ENCODE data around the gene SLC6A12.

The SLC6A12 gene

DNA sequence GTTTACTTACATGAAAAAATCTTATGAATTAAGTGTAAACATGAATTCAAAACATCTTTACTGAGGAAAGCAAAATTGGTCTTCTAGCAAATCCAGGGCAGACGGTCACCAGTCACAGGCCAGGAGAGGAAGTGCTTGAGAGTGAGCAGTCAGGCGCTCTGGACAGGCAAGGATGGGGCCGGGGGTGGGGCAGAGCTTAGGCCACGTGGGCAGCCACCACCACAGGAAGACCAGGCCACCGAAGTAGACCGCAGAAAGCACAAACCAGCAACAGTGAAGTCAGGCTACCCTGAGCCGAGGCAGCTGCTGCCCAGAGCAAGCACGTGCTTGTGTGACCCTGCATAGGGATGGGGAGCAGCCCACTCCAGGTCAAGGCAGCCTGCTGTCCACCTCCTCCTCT lies 33.5 kb downstream of the SLC6A12 start:
- TF ChIP-seq, protein P1, sequence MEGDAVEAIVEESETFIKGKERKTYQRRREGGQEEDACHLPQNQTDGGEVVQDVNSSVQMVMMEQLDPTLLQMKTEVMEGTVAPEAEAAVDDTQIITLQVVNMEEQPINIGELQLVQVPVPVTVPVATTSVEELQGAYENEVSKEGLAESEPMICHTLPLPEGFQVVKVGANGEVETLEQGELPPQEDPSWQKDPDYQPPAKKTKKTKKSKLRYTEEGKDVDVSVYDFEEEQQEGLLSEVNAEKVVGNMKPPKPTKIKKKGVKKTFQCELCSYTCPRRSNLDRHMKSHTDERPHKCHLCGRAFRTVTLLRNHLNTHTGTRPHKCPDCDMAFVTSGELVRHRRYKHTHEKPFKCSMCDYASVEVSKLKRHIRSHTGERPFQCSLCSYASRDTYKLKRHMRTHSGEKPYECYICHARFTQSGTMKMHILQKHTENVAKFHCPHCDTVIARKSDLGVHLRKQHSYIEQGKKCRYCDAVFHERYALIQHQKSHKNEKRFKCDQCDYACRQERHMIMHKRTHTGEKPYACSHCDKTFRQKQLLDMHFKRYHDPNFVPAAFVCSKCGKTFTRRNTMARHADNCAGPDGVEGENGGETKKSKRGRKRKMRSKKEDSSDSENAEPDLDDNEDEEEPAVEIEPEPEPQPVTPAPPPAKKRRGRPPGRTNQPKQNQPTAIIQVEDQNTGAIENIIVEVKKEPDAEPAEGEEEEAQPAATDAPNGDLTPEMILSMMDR (IDR thresholded peaks at IDR 0.05; ENCODE audit: low read depth, low read length, missing control alignments) = no peak
- in situ Hi-C loops (cut with HindIII; ENCODE audit: low pct_ligation_motif_present, low sequenced_read_pairs) = no loop called here

DNA sequence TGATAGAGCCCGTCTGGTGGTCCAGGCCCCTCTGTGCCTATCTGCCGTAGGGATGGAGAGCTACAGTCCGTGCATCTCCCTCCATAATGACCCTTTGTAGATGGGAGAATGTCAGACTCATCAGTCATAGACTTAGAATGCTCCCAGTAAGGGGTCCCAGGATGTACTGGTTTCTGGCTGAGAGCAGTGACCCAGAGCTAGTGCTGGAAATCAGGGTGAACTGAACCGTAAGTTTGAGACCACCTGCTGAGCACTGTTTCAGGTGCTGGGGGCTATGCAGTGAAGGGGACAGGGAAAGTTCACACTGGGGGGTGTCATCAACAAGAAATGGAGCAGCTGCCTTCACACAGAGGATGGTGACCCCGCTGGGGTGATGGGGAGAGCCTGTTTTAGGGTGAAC lies 34.1 kb downstream of the SLC6A12 start:
- no peaks in the 10 kb centered on the region for H3K36me3 ChIP-seq (replicated peaks)
- H3K4me3 ChIP-seq (ENCODE audit: low read depth, low read length) = no peak overlapping the region
- TF ChIP-seq, protein P1 (IDR thresholded peaks at IDR 0.05; ENCODE audit: low read depth, low read length, missing control alignments) = no peak
- in situ Hi-C loops (cut with HindIII; ENCODE audit: low pct_ligation_motif_present, low sequenced_read_pairs) = no loop called here
- DNase-seq = no peak
- H3K27ac ChIP-seq = no peak overlapping the region
- H3K27me3 ChIP-seq (replicated peaks) = no peaks in the 10 kb centered on the region

More for the DNA sequence above, 33.5 kb downstream of the SLC6A12 start:
- H3K27me3 ChIP-seq (replicated peaks) = no peaks in the 10 kb centered on the region
- no peak overlapping the region for H3K27ac ChIP-seq
- no peaks in the 10 kb centered on the region for H3K36me3 ChIP-seq (replicated peaks)
- peak; percentile 53 for DNase-seq
- H3K4me3 ChIP-seq (ENCODE audit: low read depth, low read length) = no peak overlapping the region

DNA sequence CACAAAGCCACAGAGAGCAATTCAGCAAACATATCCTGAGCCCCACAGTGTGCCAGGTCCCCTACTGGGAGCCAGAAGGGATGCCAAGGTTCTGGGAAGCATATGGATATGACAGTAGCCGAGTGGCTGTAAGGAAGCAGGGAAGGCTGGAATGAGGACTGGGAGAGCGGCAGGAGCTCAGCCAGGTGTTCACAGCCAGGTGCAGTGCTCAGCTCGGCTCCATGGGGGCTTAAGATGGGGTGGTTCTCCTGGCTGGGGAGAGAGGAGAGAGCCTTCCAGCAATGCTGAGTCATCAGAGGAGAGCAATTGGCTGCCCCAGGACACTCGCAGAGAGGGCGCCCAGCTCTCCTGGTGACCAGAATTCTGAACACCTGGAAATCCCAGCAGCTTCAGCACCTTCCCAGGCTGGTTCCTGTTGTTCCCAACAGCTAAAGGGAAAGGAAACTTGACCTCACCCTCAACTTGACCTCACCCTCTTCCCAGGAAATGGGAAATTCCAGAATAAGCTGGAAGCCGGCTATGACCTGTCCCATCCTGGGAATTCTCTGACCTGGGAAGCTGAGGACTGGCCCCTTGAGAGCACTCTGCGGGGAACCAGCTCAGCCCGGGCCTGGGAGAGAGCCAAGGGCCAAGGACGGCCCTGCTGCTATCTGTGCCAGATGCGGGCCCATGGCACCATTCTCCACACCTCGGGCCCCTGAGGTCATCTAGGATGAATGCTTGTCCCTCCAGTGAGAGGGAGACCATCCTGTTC lies 34.6 kb downstream of the SLC6A12 start:
- DNase-seq = no peak
- Histone ChIP-seq H3K36me3 (replicated peaks) (no peaks in the 10 kb centered on the region), H3K4me3 (ENCODE audit: low read depth, low read length) (no peak overlapping the region), H3K27me3 (replicated peaks) (no peaks in the 10 kb centered on the region), H3K27ac (no peak overlapping the region)
- TF ChIP-seq, protein P1 (IDR thresholded peaks at IDR 0.05; ENCODE audit: low read depth, low read length, missing control alignments) = no peak
- in situ Hi-C loops (cut with HindIII; ENCODE audit: low pct_ligation_motif_present, low sequenced_read_pairs) = no loop called here

DNA sequence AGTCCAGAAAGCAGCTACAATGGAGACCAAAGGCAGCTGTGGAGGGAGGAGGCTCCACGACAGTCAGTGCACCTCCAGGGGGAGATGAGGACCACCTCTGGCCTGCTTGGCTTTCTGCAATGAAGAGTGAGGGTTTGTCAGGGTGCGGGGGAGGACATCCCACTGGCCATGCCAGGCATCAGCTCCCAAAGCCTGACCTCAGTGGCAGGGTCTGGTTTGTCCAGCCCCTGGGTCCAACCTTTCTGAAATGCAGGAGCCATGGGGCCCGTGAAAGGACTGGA lies 35.2 kb downstream of the SLC6A12 start:
- Histone ChIP-seq H3K27me3 (replicated peaks) (no peaks in the 10 kb centered on the region), H3K4me3 (ENCODE audit: low read depth, low read length) (no peak overlapping the region), H3K27ac (no peak overlapping the region), H3K36me3 (replicated peaks) (no peaks in the 10 kb centered on the region)
- in situ Hi-C loops (cut with HindIII; ENCODE audit: low pct_ligation_motif_present, low sequenced_read_pairs) = no loop called here
- no peak for DNase-seq
- TF ChIP-seq, protein P1 (IDR thresholded peaks at IDR 0.05; ENCODE audit: low read depth, low read length, missing control alignments) = no peak

- H3K4me3 ChIP-seq (ENCODE audit: low read depth, low read length) = no peak overlapping the region
- DNase-seq = no peak
- no peaks in the 10 kb centered on the region for H3K36me3 ChIP-seq (replicated peaks)
- no peak overlapping the region for H3K27ac ChIP-seq
- TF ChIP-seq, protein P1 (IDR thresholded peaks at IDR 0.05; ENCODE audit: low read depth, low read length, missing control alignments) = no peak
- in situ Hi-C loops (cut with HindIII; ENCODE audit: low pct_ligation_motif_present, low sequenced_read_pairs) = no loop called here
- H3K27me3 ChIP-seq (replicated peaks) = no peaks in the 10 kb centered on the region
Observed at GRCh38 chr12:177980-178828, 35.8 kb downstream of the SLC6A12 start.
